Stimulated activated effector memory CD8-positive, alpha-beta T cell treated with anti-CD3 and anti-CD28 coated beads, Interleukin-12 subunit alpha, Interleukin-12 subunit beta, amount 100 ng/mL, for 72 hours (primary cell): Measurements from ENCODE around the gene KCND2.

Experiments used
- ATAC-seq: fragments of 150-1000 bp; cut with Tn5 transposase; 2 replicates; pipeline ENCODE4 v1.10.0; 2021
- DNase-seq, 2 donors: peaks; one replicate each; pipeline ENCODE4 v3.0.0; 2021 to 2022; ENCODE audit warnings: low spot score in 2 of 2
- H3K27ac Mint-ChIP-seq: one replicate; pipeline ENCODE4 v1.8.0; 2022; ENCODE audit warnings: mild to moderate bottlenecking, mixed read lengths
- H3K36me3 Mint-ChIP-seq: one replicate; pipeline ENCODE4 v1.8.0; 2022; ENCODE audit warnings: mild to moderate bottlenecking, mixed read lengths
- H3K4me1 Mint-ChIP-seq: one replicate; pipeline ENCODE4 v1.8.0; 2022; ENCODE audit warnings: mixed read lengths
- H3K4me3 Mint-ChIP-seq: one replicate; pipeline ENCODE4 v1.8.0; 2022; ENCODE audit warnings: mild to moderate bottlenecking, mixed read lengths
- H3K9me3 Mint-ChIP-seq: one replicate; pipeline ENCODE4 v1.8.0; 2022; ENCODE audit warnings: mixed read lengths

KCND2 gene

GRCh38 chr7:120417244-120417979, 144.4 kb downstream of the KCND2 start:
- ATAC-seq, result no peak
- no peak overlapping the region for H3K4me3 Mint-ChIP-seq
- no peak overlapping the region for H3K27ac Mint-ChIP-seq
- H3K9me3 Mint-ChIP-seq, result peaks cover 6% of the 10 kb centered on the region
- DNase-seq, result no peak
- H3K4me1 Mint-ChIP-seq, result no peaks in the 10 kb centered on the region
- no peaks in the 10 kb centered on the region for H3K36me3 Mint-ChIP-seq

- DNase-seq, result no peak
- Mint-ChIP-seq H3K36me3 (no peaks in the 10 kb centered on the region), H3K27ac (no peak overlapping the region), H3K9me3 (peaks cover 6% of the 10 kb centered on the region), H3K4me3 (no peak overlapping the region), H3K4me1 (no peaks in the 10 kb centered on the region)
- no peak for ATAC-seq
Observed at GRCh38 chr7:120421151-120421651, 148.2 kb downstream of the KCND2 start.

DNA sequence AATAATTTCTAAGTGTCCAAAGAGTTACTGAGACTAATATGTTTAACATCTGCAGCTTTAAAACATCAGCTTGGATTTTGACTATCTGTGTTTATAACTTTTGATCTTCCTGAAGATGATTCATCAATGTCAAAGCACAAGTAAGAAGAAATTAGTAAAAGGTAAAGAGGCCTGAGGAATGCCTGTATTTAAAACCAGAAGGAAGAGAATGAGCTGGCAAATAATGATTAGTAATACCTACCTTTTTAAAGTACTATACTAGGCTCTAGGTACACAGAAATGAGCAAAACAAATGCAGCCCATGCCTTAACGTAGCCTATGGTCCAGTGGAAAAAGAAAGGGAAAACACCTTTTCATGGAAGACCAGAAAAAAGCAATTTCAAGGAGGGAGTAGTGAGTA, 158.0 kb downstream of the KCND2 start:
- DNase-seq (no peak), ATAC-seq (no peak)
- Mint-ChIP-seq H3K4me1 (no peaks in the 10 kb centered on the region), H3K4me3 (no peak overlapping the region), H3K36me3 (no peaks in the 10 kb centered on the region), H3K27ac (no peak overlapping the region), H3K9me3 (peaks cover 20% of the 10 kb centered on the region)

GRCh38 chr7:120436487-120437060, 163.6 kb downstream of the KCND2 start:
- H3K27ac Mint-ChIP-seq, result no peak overlapping the region
- ATAC-seq (no peak), DNase-seq (no peak)
- H3K4me3 Mint-ChIP-seq, result no peak overlapping the region
- peaks cover 14% of the 10 kb centered on the region for H3K9me3 Mint-ChIP-seq
- no peaks in the 10 kb centered on the region for H3K36me3 Mint-ChIP-seq
- H3K4me1 Mint-ChIP-seq, result no peaks in the 10 kb centered on the region

DNA sequence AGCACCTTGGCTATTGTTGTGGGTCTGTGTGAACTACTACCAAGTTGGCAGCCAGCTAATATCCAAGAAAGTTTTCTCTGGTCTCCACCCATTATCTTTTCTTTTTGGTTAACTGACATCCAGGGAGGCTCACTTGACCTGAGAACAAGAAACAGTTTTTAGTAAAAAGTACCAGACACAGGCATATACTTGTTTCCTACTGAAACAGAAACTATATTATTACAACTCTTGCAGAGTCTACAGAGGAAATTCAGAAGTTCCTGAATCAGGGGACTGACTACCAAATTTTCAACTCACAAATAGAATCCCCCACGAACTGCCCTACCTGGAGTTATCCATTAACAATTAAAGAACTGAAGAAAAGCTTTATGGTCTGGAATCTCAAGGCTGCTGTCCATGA, 168.9 kb downstream of the KCND2 start:
- H3K9me3 Mint-ChIP-seq, result peaks cover 8% of the 10 kb centered on the region
- H3K36me3 Mint-ChIP-seq, result no peaks in the 10 kb centered on the region
- H3K27ac Mint-ChIP-seq, result no peak overlapping the region
- ATAC-seq (no peak), DNase-seq (no peak)
- H3K4me1 Mint-ChIP-seq, result no peaks in the 10 kb centered on the region
- no peak overlapping the region for H3K4me3 Mint-ChIP-seq

- Mint-ChIP-seq H3K9me3 (peaks cover 8% of the 10 kb centered on the region), H3K36me3 (no peaks in the 10 kb centered on the region), H3K4me3 (no peak overlapping the region), H3K4me1 (no peaks in the 10 kb centered on the region), H3K27ac (no peak overlapping the region)
- ATAC-seq (no peak), DNase-seq (no peak)
Observed at GRCh38 chr7:120442838-120443237, 169.9 kb downstream of the KCND2 start.

DNA sequence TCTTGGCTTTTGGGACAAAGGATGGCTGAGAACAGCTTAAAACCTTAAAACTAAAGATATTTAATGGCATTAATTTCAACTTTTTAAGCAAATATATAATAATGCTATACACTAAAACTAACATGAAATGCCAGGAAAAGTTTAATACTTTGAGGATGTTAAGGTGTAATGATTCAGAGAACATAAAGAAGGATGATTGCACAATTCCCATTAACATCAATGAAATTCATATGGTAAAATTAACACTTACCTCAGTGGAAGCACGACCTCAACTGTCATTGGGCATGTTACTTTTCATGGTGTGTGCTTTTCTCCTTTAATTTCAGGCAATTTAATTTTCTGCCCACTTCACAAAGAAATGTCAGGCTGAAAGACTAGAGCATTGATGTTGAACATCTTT, 171.7 kb downstream of the KCND2 start:
- Mint-ChIP-seq H3K27ac (no peak overlapping the region), H3K9me3 (peaks cover 5% of the 10 kb centered on the region), H3K36me3 (no peaks in the 10 kb centered on the region), H3K4me3 (no peak overlapping the region), H3K4me1 (no peaks in the 10 kb centered on the region)
- ATAC-seq, result no peak
- no peak for DNase-seq

GRCh38 chr7:120445276-120445675, 172.3 kb downstream of the KCND2 start:
- Mint-ChIP-seq H3K9me3 (peaks cover 4% of the 10 kb centered on the region), H3K36me3 (no peaks in the 10 kb centered on the region), H3K4me3 (no peak overlapping the region), H3K4me1 (no peaks in the 10 kb centered on the region), H3K27ac (no peak overlapping the region)
- DNase-seq (no peak), ATAC-seq (no peak)

- DNase-seq (no peak), ATAC-seq (peak; percentile 11)
- no peak overlapping the region for H3K27ac Mint-ChIP-seq
- no peak overlapping the region for H3K4me3 Mint-ChIP-seq
- H3K9me3 Mint-ChIP-seq, result peaks cover 8% of the 10 kb centered on the region
- H3K36me3 Mint-ChIP-seq, result no peaks in the 10 kb centered on the region
- no peaks in the 10 kb centered on the region for H3K4me1 Mint-ChIP-seq
Observed at GRCh38 chr7:120452665-120453064, 179.7 kb downstream of the KCND2 start.

GRCh38 chr7:120456699-120457098, 183.7 kb downstream of the KCND2 start:
- no peak overlapping the region for H3K27ac Mint-ChIP-seq
- ATAC-seq, result no peak
- H3K9me3 Mint-ChIP-seq, result peaks cover 15% of the 10 kb centered on the region
- no peaks in the 10 kb centered on the region for H3K36me3 Mint-ChIP-seq
- no peak for DNase-seq
- H3K4me1 Mint-ChIP-seq, result no peaks in the 10 kb centered on the region
- H3K4me3 Mint-ChIP-seq, result no peak overlapping the region

- no peak overlapping the region for H3K27ac Mint-ChIP-seq
- H3K36me3 Mint-ChIP-seq, result no peaks in the 10 kb centered on the region
- DNase-seq, result no peak
- no peak overlapping the region for H3K4me3 Mint-ChIP-seq
- H3K9me3 Mint-ChIP-seq, result peaks cover 21% of the 10 kb centered on the region
- ATAC-seq, result no peak
- no peaks in the 10 kb centered on the region for H3K4me1 Mint-ChIP-seq
Observed at GRCh38 chr7:120460949-120461348, 188.0 kb downstream of the KCND2 start.

GRCh38 chr7:120462991-120463390, 190.0 kb downstream of the KCND2 start:
- H3K9me3 Mint-ChIP-seq, result peaks cover 12% of the 10 kb centered on the region
- H3K4me3 Mint-ChIP-seq, result no peak overlapping the region
- no peaks in the 10 kb centered on the region for H3K36me3 Mint-ChIP-seq
- ATAC-seq (no peak), DNase-seq (no peak)
- no peak overlapping the region for H3K27ac Mint-ChIP-seq
- no peaks in the 10 kb centered on the region for H3K4me1 Mint-ChIP-seq

GRCh38 chr7:120464104-120464503, 191.1 kb downstream of the KCND2 start:
- Mint-ChIP-seq H3K27ac (no peak overlapping the region), H3K4me3 (no peak overlapping the region), H3K4me1 (no peaks in the 10 kb centered on the region), H3K36me3 (no peaks in the 10 kb centered on the region), H3K9me3 (peaks cover 9% of the 10 kb centered on the region)
- ATAC-seq (no peak), DNase-seq (no peak)

DNA sequence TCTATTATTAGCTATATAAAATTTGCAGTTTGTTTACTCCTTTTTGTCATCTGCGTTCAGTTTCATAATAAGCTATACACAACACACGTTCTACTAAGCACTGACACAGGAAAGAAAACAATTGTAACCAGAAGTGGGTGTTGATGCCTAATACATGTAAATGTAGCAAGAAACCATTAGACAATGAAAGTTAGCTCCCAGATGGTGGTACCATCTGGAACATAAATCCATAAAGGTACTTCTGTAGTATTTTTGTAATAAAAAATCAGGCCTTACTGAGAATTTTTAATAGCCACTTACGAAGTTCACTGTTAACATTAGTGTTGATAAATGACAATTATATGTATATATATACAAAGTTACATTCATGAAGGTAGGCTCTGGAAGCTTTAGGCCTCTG, 194.7 kb downstream of the KCND2 start:
- Mint-ChIP-seq H3K9me3 (peaks cover 15% of the 10 kb centered on the region), H3K4me1 (no peaks in the 10 kb centered on the region), H3K36me3 (no peaks in the 10 kb centered on the region), H3K27ac (no peak overlapping the region), H3K4me3 (no peak overlapping the region)
- ATAC-seq (no peak), DNase-seq (no peak)

DNA sequence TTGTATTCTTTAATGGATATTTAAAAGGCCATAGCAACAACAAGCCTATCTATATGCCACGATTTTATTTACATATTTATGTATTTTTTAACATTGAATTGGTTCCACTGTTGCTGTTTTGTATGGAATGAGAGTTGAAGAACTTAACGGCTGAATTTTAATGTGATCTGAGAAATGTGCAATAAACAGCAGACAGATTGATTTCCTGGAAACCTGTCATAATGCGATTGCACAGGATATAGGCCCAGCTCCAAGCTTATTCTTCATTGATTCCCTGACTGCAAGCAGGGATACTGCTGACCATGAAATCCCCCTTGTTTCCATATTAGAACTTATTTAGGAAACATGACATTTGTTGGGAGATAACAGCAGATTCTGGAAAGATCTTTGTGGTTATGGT, 195.6 kb downstream of the KCND2 start:
- Mint-ChIP-seq H3K36me3 (no peaks in the 10 kb centered on the region), H3K4me1 (no peaks in the 10 kb centered on the region), H3K27ac (no peak overlapping the region), H3K9me3 (peaks cover 15% of the 10 kb centered on the region), H3K4me3 (no peak overlapping the region)
- DNase-seq, result no peak
- ATAC-seq, result no peak

GRCh38 chr7:120472892-120473291, 199.9 kb downstream of the KCND2 start:
- Mint-ChIP-seq H3K4me3 (no peak overlapping the region), H3K9me3 (peaks cover 14% of the 10 kb centered on the region), H3K27ac (no peak overlapping the region), H3K36me3 (no peaks in the 10 kb centered on the region), H3K4me1 (no peaks in the 10 kb centered on the region)
- DNase-seq (no peak), ATAC-seq (peak; percentile 31)
